Measurements from ENCODE around the gene NOTCH1. TPM values are rescaled to one million over a fixed set of nuclear protein-coding genes. Genes with fewer than 3 reads are reported as not detected.
A peak's percentile ranks its signal among the peaks of the same experiment; 100 is the strongest.
"Not testable (repeated sequence)": the region's sequence is repeated elsewhere in the genome, so short reads cannot be mapped to it uniquely, and the experiment has no call there.

The NOTCH1 gene
- polyA plus RNA-seq, 3 donors from 2014 or later: 0.98 to 22.8 (median 4.3) TPM

GRCh38 chr9:136565086-136565714 is 19.4 kb upstream of the NOTCH1 start:
- DNase-seq: no peak
- Mint-ChIP-seq H3K9me3 (peaks cover 0 to 2% (median 0%) of the 10 kb centered on the region in 6 donors), H3K27ac (peak overlapping the region; percentile 60 to 89 (median 79)), H3K36me3 (peaks cover 0 to 5% (median 0%) of the 10 kb centered on the region in 3 donors), H3K27me3 (ENCODE audit: low read depth in 3 of 3) (no peaks in the 10 kb centered on the region), H3K4me3 (peak overlapping the region; percentile 56 to 71 (median 68)), H3K4me1 (peaks cover 48 to 55% of the 10 kb centered on the region in 2 donors)

GRCh38 chr9:136564379-136564988 is 18.6 kb upstream of the NOTCH1 start:
- H3K36me3 Mint-ChIP-seq: peaks cover 0 to 2% (median 0%) of the 10 kb centered on the region in 3 donors
- peaks cover 42 to 50% of the 10 kb centered on the region in 2 donors for H3K4me1 Mint-ChIP-seq
- H3K27ac Mint-ChIP-seq: peak overlapping the region; percentile 60 to 89 (median 79)
- H3K4me3 Mint-ChIP-seq: peak overlapping the region; percentile 56 to 71 (median 68)
- no peaks in the 10 kb centered on the region for H3K27me3 Mint-ChIP-seq (ENCODE audit: low read depth in 3 of 3)
- peak; percentile 71 to 79 (median 77) for DNase-seq
- peaks cover 0 to 2% (median 0%) of the 10 kb centered on the region in 6 donors for H3K9me3 Mint-ChIP-seq

GRCh38 chr9:136563646-136564325 is 17.9 kb upstream of the NOTCH1 start:
- Mint-ChIP-seq H3K4me1 (peaks cover 40 to 47% of the 10 kb centered on the region in 2 donors), H3K4me3 (peak overlapping the region; percentile 15 to 45 (median 40)), H3K36me3 (peaks cover 0 to 4% (median 0%) of the 10 kb centered on the region in 3 donors), H3K27me3 (ENCODE audit: low read depth in 3 of 3) (no peaks in the 10 kb centered on the region), H3K9me3 (peaks cover 0 to 2% (median 0%) of the 10 kb centered on the region in 6 donors), H3K27ac (peak overlapping the region; percentile 19 to 89 (median 70))
- peak; percentile 31 to 54 (median 48) for DNase-seq

DNA sequence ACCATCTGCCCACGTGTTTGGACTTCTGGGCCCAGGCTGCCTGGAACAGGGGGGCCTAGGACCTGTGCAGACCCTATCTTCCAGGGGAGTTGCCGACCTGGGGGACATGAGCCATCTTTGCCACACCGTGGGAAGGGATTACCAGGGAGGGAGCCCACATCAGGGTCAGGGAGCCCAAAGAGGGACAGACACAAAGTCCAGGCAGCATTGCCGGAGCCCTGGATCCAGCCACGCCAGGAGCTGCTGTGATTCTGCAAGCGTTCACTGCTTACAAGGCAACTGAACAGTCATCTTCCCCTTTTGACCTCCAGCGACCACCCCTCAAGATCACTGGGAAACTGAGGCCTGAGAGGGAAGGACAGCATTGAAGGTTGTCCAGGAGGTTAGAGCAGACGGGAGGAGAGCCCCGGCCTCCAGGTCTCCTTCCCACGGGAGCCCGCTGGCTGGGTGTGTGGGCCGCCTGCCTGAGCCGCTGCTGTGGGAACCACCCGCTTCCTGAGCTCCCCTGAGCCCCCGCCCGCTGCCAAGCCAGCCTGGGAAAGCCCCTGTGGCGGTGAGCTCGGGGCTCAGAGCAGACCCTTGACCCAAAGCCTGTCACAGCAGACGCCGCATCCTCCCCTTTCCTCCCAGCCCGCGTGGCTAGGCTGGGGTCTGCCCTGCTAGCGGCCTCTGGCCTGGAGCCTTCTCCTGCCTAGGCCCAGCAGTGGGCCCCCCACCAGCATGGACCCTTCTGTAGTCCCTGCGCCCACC is 17.1 kb upstream of the NOTCH1 start:
- Mint-ChIP-seq H3K27ac (peak overlapping the region in 5 of 6 donors; percentile 23 to 89 (median 78)), H3K4me1 (peaks cover 49 to 54% of the 10 kb centered on the region in 2 donors), H3K27me3 (ENCODE audit: low read depth in 3 of 3) (no peaks in the 10 kb centered on the region), H3K9me3 (peaks cover 0 to 2% (median 0%) of the 10 kb centered on the region in 6 donors), H3K36me3 (peaks cover 0 to 6% (median 0%) of the 10 kb centered on the region in 3 donors), H3K4me3 (no peak overlapping the region)
- DNase-seq: peak; percentile 38 to 70 (median 62)

- Mint-ChIP-seq H3K36me3 (peaks cover 0 to 6% (median 0%) of the 10 kb centered on the region in 3 donors), H3K27me3 (ENCODE audit: low read depth in 3 of 3) (no peaks in the 10 kb centered on the region), H3K27ac (peak overlapping the region in 2 of 6 donors; percentile 45 to 78)
These were observed 15.9 kb upstream of the NOTCH1 start for GRCh38 chr9:136561779-136562178.

GRCh38 chr9:136560586-136560985 is 14.7 kb upstream of the NOTCH1 start:
- Mint-ChIP-seq H3K27ac (peak overlapping the region in 4 of 6 donors; percentile 3 to 82 (median 52)), H3K4me3 (no peak overlapping the region), H3K9me3 (peaks cover 0 to 2% (median 0%) of the 10 kb centered on the region in 6 donors), H3K27me3 (ENCODE audit: low read depth in 3 of 3) (peaks cover 0 to 4% (median 0%) of the 10 kb centered on the region in 3 donors), H3K4me1 (peaks cover 45 to 50% of the 10 kb centered on the region in 2 donors), H3K36me3 (peaks cover 0 to 6% (median 0%) of the 10 kb centered on the region in 3 donors)
- no peak for DNase-seq

More at GRCh38 chr9:136561779-136562178, 15.9 kb upstream of the NOTCH1 start:
- no peak for DNase-seq
- Mint-ChIP-seq H3K4me3 (no peak overlapping the region), H3K4me1 (peaks cover 53% of the 10 kb centered on the region in 2 donors), H3K9me3 (peaks cover 0 to 2% (median 0%) of the 10 kb centered on the region in 6 donors)

DNA sequence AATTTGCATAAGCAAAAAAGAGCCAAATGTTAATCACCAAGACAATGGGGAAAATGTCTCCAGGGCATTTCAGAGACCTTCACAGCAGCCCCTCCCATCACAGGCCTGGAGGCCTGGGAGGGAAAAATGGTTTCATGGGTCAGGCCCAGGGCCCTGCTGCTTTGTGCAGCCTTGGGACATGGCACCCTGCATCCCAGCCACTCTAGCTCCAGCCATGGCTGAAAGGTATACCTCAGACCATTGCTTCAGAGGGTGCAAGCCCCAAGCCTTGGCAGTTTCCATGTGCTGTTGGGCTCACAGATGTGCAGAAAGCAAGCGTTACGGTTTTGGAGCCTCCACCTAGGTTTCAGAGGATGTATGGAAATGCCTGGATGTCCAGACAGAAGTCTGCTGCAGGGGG is 13.5 kb upstream of the NOTCH1 start:
- H3K4me1 Mint-ChIP-seq: peaks cover 33 to 37% of the 10 kb centered on the region in 2 donors
- H3K4me3 Mint-ChIP-seq; H3K27me3 Mint-ChIP-seq (ENCODE audit: low read depth in 3 of 3); H3K36me3 Mint-ChIP-seq; DNase-seq; H3K27ac Mint-ChIP-seq; H3K9me3 Mint-ChIP-seq: not testable (repeated sequence)

DNA sequence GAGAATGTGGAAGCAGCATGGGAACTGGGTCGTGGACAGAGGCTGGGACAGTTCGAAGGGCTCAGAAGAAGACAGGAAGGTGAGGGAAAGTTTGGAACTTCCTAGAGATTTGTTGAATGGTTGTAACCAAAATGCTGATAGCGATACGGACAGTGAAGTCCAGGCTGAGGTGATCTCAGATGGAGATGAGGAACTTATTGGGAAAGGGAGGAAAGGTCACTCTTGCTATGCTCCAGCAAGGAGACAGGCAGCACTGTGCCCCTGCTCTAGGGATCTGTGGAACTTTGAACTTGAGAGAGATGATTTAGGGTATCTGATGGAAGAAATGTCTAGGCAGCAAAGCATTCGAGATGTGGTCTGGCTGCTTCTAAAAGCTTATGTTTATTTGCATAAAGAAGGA is 13.0 kb upstream of the NOTCH1 start:
- Mint-ChIP-seq H3K27ac (peak overlapping the region; percentile 26 to 75 (median 60)), H3K4me3 (peak overlapping the region; percentile 0 to 73 (median 27)), H3K4me1 (peaks cover 29 to 34% of the 10 kb centered on the region in 2 donors)
- H3K36me3 Mint-ChIP-seq; H3K27me3 Mint-ChIP-seq (ENCODE audit: low read depth in 3 of 3); DNase-seq; H3K9me3 Mint-ChIP-seq: not testable (repeated sequence)

DNA sequence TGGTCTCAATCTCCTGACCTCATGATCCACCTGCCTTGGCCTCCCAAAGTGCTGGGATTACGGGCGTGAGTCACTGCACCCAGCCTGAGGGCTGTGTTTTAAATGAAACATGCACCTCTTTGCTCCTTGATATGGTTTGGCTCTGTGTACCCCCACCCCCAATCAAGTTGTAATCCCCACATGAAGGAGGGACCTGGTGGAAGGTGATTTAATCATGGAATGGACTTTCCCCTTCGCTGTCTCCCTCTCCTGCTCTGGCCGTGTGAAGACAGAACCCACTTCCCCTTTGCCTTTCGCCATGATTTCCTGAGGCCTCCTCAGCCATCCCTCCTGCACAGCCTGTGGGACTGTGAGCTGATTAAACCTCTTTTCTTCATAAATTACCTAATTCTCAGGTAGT is 12.5 kb upstream of the NOTCH1 start:
- Mint-ChIP-seq H3K4me1 (peaks cover 24 to 29% of the 10 kb centered on the region in 2 donors), H3K27me3 (ENCODE audit: low read depth in 3 of 3) (peaks cover 0 to 4% (median 0%) of the 10 kb centered on the region in 3 donors), H3K4me3 (peak overlapping the region; percentile 15 to 73 (median 27)), H3K36me3 (peaks cover 0 to 6% (median 0%) of the 10 kb centered on the region in 3 donors), H3K9me3 (peaks cover 0 to 2% (median 0%) of the 10 kb centered on the region in 6 donors), H3K27ac (peak overlapping the region; percentile 26 to 75 (median 60))
- DNase-seq: no peak

- Mint-ChIP-seq H3K27me3 (ENCODE audit: low read depth in 3 of 3) (peaks cover 0 to 4% (median 0%) of the 10 kb centered on the region in 3 donors), H3K27ac (no peak overlapping the region), H3K4me1 (peaks cover 17 to 19% of the 10 kb centered on the region in 2 donors), H3K9me3 (peaks cover 0 to 2% (median 0%) of the 10 kb centered on the region in 6 donors), H3K4me3 (no peak overlapping the region), H3K36me3 (peaks cover 0 to 6% (median 0%) of the 10 kb centered on the region in 3 donors)
- DNase-seq: no peak
These were observed 11.2 kb upstream of the NOTCH1 start for GRCh38 chr9:136557036-136557435.

DNA sequence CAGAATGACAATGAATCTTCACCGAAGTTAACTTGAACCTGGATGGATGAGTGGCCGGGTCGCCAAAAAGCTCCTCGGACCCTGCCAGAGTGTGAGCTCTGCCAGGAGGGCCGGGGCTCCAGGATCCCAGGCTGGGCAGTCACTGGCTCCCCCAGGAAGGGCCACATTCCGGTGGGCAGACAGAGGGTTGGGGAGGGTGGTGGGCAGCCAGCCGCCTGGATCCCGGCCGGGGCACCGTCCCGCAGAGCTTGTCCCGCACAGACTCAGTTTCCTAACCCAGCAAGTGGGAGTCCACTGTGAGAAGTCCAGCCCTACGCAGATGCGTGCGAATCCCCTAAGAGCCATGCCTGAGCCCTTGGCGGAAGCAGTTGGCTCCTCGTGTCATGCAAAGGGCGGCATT is 10.3 kb upstream of the NOTCH1 start:
- H3K27ac Mint-ChIP-seq: no peak overlapping the region
- H3K4me3 Mint-ChIP-seq: no peak overlapping the region
- peaks cover 16 to 17% of the 10 kb centered on the region in 2 donors for H3K4me1 Mint-ChIP-seq
- peaks cover 0 to 6% (median 0%) of the 10 kb centered on the region in 3 donors for H3K36me3 Mint-ChIP-seq
- no peak for DNase-seq
- peaks cover 0 to 2% (median 0%) of the 10 kb centered on the region in 6 donors for H3K9me3 Mint-ChIP-seq
- peaks cover 0 to 4% (median 0%) of the 10 kb centered on the region in 3 donors for H3K27me3 Mint-ChIP-seq (ENCODE audit: low read depth in 3 of 3)

- Mint-ChIP-seq H3K4me3 (no peak overlapping the region), H3K9me3 (no peaks in the 10 kb centered on the region), H3K4me1 (peaks cover 13 to 17% of the 10 kb centered on the region in 2 donors), H3K27me3 (ENCODE audit: low read depth in 3 of 3) (peaks cover 0 to 4% (median 0%) of the 10 kb centered on the region in 3 donors), H3K27ac (no peak overlapping the region), H3K36me3 (peaks cover 0 to 6% (median 0%) of the 10 kb centered on the region in 3 donors)
- no peak for DNase-seq
These were observed 9.0 kb upstream of the NOTCH1 start for GRCh38 chr9:136554870-136555269.

GRCh38 chr9:136553581-136553980 is 7.7 kb upstream of the NOTCH1 start:
- no peaks in the 10 kb centered on the region for H3K9me3 Mint-ChIP-seq
- H3K4me1 Mint-ChIP-seq: peaks cover 7 to 10% of the 10 kb centered on the region in 2 donors
- H3K36me3 Mint-ChIP-seq: peaks cover 0 to under 1% (median 0%) of the 10 kb centered on the region in 3 donors
- H3K27ac Mint-ChIP-seq: no peak overlapping the region
- no peak overlapping the region for H3K4me3 Mint-ChIP-seq
- H3K27me3 Mint-ChIP-seq (ENCODE audit: low read depth in 3 of 3): peaks cover 0 to 4% (median 0%) of the 10 kb centered on the region in 3 donors
- DNase-seq: no peak
